HG03196 (cell line): ENCODE measurements around the gene STRA6.

Source experiments
- ATAC-seq: cut with Tn5 transposase; IDR thresholded peaks from one replicate; pipeline ENCODE4 v1.9.1; 2021; ENCODE audit not compliant: unreplicated experiment

STRA6 gene

DNA sequence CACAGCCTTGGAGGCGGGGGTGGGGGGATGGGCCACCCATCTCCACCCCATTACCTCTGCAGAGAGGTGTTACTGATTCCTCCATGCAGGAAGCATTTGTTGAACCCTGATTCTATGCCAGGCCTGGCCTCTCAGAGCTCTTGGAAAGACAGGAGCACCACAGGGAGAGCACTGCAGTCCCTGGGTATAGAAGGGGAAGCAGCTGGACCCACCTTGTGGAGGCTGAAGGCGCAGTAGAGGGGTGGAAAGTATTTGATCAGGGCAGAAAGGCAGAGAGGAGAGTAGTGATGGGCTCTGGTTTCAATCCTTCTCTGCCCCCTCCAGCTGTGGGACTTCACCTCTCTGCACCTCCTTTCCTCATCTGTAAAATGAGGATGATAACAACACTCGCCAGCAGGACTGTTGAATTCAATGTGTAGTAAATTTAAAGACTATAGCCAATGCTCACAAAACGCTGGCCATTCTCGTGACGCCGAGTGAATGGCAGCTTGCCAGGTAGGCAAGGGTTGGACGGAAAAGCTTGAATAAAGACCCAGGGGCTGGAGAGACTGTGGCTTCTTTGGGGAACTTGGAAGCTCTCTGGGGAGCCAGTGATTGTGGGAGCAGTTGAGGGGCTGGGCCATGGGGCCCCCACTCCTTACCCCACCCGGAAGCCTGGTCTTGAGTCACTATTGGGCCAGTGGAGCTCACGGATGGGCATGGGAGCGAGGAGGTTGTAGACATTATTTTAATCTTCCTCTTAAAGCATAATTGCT, 25.6 kb upstream of the STRA6 start:
- no peak for ATAC-seq

DNA sequence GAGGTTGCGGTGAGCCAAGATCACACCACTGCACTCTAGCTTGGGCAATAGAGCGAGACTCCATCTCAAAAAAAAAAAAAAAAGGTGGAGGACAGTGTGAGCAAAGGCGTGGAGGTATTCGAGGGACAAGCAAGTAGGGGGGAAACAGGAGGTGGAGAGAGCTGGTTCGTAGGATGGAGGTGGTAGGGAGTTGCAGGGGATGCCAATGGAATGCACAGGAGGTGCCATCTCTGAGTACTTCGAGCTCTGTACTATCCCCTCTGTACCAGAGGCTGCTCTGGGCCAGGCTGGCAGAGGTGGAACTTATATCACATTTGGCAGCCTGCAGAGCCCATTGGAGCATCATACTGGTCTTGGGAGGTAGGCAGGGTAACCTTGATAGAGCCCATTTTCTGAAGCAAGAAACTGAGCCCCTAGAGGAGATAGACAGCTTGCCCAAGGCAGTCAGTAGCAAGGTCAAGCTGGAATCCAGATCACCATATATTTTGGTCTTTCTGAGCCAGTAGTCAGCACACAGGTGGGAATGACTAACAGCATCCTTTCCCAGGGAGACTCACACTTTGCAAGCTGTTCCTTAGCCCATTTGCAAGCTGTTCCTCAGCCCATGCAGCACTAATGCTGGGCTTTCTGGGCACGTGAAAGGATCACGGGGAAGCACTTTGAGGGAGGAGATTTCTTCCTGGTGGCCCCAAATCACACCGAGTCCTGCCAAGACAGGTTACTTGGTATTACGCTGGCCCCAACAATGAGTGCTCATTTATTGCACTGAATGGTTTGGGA, 24.4 kb upstream of the STRA6 start:
- no peak for ATAC-seq

DNA sequence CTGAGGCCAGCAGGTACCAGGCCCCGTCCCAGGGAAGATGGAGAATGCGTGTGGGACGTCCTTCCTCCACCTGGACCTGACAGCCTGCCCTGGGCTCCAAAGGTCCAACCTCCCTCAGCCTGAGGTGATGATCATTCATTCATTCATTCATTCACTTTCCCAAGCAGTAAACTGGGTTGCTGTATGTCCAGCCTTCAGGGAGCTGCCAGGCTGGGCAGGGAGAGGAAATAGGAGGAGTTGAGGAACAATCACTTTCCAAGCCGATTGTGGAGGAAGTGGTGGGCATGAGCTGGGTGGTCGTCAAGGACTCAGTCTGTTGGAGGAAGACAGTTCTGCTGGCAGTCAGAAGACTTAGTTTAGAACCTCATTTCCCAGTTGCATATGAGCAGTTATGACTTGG, 23.3 kb upstream of the STRA6 start:
- no peak for ATAC-seq

DNA sequence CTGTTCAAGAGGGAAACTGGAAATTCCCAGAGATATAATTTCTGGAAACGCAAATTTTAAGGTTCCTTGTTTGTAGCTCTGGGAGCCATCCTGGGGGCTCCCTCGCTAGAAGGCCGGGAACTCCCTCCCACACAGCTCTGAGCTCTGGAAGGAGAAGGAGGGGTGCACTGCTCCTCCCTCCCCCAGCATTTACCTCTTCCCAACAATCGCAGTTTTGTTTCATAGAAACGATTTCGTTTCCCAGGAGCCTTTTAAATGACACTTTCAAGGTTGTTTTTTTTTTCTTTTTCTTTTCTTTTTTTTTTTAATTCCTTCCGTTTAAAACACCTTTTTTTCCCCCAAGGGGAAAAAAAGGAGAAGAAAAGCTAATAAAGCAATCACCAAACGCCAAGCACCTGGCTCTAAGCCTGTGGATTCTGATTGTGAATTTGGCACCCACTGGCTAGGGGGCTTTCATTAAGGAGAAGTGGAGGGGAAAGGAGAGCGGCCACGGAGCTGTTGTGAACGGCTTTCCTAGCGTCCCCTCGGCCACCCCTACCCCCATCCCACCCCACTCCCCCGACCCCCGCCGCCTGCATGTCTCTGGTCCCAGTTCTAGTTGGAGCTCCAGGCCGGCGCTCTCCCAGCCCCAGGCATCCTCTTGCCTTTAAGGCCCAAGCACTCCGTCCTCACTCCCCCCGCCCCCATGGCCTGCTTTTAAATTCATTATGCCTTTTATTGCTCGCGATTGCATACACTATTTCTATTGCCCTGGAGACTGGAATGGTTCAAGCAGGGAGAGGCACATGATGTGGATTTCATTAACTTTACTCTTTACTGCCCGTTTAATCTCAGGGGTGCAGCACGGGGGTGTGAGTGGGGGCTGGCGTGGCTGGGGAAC, 19.9 kb upstream of the STRA6 start:
- no peak for ATAC-seq

DNA sequence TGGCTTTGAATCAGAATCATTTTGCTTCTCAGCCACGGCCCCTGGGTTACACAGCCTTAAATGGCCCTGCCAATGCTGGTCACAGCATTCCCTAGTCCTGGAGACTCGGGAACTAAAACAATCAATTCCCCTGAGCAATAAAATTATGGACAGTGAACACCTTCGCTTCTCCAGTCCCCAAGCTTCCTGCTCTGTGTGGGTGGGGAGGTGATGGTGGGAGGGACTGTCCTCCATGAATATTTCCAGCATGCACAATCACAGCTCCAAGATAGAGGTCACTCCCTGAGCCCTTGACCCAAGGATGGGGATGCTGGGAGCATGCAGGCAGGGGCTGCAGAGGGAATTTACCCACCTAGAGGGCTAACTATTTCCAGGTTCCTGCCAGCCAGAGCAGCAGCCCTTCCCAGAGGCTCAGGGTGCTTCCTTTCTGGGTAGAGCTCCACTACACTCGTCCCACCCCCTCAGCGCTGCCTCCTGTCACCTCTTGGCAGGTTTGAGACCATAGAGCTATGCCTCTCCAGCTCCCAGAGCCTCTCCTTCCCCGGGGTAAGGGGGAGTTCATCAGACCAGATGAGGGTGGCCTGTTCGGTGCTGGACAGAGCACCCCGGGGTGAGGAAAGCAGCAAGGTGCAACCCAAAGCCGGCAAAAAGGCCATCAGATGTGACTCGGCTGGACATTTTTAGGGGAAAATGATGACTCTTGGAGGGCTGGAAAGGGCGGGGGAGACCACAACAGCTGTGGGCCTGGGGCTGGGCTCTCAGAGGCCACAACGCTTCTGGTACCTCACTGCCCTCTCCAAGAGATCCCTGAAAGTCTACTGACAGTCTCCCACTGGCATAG, 19.0 kb upstream of the STRA6 start:
- no peak for ATAC-seq

DNA sequence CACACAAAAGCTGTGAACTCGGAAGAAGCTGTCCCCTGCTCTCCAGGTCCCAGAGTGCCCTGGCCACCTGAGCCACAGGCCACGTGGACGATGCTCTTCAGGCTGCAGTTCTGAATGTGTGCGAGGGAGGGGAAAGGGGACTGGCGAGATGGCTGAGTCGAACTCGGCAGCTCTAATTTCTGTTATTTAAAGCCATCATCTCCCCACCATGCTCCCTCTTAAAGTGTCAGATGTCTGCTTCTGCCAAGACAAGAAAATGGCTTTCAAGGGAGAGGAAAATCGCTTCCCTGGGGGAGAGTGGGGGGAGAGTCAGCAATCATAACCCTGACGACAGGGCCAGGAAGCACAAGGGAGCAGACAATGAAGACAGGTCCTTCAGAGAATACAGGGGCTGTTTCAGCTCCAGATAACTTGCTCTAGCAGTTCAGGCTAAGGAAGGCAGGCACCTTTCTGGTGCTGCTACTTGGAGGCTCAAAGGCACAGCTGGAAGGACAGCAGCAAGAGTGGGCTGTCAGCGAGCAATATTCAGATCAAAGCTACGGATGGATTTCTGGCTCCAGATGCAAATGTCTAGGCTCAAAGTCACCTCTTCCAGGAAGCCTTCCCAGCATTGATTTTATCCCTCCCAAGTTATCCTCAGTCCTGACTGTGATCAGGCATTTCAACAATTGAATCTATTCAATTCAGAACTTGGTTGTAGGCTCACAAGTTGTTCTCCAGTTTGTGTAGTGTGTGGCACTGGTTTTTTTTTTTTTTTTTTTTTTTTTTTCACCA, 18.1 kb upstream of the STRA6 start:
- no peak for ATAC-seq

DNA sequence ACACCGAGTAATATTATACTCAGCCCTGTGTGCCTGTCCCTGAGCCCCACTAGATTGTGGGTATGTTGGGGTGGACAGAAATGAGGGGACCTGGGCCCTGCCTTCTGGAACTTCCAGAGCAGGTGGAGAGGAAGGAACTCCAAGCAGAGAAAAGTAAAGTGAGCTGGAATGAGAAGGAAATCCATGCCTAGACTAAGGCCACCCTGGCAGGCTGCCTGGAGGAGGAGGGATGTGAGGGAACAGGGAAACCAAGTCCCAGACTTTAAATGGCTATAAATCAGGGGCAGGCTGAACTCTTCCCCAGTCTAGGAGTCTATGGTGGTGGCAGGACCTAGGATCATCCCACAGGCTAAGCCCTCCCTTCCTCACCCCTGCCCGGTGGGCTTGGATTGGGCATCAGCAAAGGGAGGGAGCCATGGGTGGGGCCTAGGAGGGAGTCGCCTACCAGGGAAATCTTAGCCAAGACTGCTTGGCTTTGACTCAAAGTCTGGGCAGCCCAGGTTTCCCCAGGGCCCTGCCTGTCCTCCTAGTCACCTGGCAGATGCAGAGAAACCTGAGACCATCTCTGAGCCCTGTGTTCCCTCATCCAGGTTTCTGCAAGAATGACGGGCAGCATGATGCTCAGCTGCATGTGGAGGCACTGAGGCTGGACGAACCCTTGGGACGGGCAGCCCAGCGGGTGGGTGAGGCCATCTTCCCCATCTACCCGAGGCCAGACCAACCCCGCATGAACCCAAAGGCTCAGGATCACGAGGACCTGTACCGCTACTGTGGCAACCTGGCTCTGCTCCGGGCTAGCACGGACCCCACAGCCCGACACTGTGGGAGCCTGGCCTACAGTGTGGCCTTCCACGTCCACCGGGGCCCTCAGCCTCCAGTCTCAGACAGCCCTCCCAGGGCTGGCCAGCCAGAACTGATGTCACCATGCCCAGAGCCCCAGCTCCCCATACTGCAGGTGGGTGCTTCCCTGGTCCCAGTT, 15.6 kb upstream of the STRA6 start:
- no peak for ATAC-seq

DNA sequence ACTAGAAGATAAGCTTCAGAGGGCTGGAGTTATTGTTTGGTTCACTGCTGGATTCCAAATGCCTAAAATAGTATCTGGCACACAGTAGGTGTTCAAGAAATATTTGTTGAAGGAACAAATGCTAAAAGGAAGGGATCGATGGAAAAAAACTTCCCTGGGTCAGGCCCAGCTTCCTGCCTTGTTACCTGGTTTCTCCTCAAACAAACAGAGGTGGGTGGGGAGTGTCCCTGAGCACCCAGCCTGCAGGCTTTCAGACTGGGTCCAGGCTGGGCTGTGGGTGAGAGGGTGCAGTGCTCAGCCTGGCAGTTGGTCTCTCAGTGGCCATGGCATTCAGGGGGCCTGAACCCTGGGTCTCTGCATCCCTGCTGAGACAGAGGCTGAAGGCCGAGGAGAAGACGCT, 14.4 kb upstream of the STRA6 start:
- no peak for ATAC-seq

DNA sequence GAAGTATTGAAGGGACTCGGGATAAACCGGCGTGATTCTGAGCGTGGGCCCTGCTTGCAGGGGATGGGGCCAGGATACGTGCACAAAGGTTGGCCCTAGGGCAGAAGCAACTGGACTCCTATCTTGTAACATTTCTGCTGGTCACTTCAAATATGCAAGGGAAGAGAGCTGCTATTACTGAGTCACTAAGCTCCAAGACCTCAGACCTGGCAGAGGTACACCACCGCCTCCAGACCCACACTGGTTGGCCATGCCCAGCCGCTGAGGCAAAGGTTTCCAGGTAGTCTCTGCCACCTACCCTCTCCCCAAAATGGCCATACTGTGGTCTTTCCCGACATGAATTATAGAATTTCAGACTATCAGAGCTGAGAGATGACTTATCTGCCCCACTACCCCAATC, 13.4 kb upstream of the STRA6 start:
- ATAC-seq = no peak

DNA sequence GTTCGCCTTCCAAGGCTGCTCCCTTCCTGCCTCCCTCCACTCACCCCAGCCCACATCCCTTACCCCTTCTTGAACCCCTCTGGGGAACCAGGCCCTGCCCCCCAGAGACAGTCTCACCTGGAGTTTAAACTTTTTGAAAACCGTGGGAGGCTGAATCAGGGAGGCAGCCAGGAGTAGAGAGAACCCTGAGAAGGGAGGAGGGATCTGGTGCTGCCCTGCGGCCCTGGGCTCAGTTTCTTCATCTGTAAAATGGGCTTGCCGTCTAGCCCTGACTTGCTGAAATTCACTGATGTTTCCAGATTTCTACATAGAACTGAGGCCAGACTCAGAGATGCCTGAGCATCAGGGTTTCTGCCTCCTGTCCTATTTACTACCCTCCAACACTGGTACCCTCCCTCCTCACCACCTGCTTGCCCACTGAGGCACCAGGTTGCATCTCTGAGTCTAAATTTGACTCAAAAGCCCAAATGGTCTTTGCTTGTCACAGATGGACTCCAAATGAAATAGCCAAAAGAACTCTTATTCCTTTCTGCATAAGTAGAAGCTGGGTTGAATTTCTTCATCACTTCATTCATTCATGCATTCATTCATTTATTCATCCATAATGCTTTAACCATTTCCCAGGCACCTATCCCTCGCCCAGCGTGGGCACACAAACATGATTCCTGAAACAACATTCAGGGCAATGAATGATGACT, 11.9 kb upstream of the STRA6 start:
- no peak for ATAC-seq

DNA sequence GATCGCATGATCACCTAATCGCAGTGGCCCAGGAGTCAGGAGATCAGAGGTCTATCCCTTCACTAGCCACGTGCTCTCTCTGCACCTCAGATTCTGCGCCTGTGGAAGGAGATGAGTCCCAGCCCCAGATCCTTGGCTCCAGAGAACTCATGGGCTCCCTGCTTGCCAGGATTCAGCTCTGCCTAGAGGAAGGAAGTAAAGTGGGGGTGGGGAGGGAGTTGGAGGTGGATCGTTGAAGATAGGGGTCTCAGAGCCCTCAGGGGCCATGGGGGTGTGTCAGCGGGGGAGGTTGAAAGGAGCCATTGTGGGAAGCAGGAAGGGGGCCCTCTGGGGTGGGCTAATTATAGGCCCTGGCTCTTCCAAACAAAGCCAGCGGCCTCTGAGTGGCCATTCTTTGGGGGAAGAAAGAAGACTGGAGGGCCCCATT, 11.3 kb upstream of the STRA6 start:
- ATAC-seq = no peak

DNA sequence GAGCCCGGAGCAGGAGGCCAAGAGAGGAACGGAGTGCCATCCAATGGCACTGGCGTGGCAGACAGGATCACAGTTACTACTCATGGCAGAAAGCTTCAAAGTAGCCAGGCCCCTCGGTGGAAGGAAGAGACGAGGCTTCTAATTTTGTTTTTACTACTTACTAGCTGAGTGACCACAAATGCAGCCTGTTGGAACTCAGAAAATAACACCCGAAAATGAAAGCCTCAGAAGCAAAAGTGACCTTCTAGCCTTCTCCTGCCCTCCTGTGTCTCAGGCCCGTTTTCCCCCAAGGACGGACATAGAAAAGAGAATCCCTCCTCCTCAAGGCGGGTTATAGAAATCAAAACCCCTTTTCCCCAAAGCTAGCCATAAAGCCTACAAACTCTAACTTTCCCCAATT, 9.9 kb upstream of the STRA6 start:
- no peak for ATAC-seq

DNA sequence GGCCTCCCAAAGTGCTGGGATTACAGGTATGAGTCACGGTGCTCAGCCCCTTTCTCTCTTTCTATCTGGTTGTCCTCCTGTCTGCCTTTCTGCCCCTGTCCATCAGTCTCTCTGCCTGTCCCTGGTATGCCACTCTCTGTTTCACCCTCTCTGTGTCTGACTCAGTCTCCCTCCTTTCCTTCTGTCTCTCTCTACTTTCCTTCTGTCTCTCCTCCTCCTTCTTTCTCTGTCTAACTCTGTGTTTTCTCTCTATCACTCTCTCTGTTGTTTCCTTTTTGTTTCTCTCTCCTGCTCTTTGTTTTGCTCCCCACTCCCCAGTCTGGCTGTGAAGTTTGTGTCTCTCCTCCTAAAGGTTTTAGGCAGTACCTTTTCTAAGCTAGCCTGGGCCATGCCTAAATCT, 9.1 kb upstream of the STRA6 start:
- no peak for ATAC-seq

DNA sequence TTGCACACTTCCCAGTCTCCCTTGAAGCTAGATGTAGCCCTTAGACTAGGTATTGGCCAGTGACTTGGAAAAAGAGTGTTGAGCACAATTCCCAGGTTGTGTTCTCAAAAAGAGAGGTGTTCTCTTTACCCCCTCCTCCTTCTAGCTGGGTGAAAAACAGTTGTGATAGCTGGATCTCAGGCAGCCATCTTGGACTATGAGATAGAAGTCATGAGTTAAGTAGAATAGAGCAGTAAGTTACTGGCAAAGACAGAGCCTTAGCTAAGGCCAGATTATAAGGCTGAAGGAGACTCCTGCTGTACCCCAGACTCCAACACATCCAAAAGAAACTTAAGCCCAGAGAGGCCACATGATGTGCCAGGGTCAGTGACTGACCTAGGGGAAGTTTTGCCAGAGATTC, 8.1 kb upstream of the STRA6 start:
- ATAC-seq = no peak

DNA sequence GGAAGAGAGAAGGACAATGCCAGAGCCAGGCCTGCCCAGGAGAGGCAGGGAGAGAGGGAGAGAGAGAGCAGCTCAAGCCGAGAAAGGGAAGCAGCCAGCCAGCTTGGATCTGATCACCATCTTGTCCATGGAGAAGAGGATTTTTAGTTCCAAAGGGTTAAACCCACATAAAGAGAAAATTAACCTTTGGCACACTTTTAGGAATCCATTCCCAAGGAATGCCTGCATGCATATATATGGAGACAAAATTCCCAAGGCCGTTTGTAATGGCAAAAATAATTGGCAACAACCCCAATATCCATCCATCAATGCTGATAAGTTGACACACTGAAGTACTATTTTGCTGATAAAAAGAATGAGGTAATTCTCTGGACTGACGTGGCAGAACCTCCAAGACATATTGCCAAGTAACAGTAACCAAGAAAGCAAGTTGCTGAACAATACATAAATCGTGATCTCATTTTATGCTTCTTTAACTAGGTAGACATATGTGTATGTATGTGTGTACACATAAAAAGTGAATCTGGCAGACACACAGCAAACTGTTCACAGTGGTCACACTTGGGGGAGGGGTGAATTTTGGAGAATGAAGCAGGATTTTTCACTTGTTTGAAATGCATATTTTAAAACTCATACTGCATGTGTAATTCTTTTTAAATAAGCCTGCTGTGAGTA, 7.5 kb upstream of the STRA6 start:
- ATAC-seq = no peak

DNA sequence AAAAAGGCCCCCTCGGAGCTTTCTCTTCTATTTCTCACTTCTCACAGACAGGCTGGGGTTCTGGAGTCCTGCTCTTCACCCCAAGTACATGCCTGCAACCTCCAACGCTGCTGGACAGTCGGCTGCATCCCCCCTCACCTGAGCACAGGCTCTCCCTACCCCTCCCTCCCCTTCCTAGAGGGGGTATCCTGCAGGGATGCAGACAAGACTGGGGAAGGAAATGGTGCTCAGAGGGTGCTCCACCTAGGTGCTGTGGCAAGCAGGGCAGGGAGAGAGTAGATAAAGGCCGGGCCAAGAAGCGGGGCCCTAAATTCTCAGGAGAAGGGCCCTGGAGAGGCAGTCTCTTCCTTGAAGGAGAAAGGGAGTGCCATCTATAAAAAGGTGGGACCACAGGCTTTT, 7.0 kb upstream of the STRA6 start:
- ATAC-seq = no peak

DNA sequence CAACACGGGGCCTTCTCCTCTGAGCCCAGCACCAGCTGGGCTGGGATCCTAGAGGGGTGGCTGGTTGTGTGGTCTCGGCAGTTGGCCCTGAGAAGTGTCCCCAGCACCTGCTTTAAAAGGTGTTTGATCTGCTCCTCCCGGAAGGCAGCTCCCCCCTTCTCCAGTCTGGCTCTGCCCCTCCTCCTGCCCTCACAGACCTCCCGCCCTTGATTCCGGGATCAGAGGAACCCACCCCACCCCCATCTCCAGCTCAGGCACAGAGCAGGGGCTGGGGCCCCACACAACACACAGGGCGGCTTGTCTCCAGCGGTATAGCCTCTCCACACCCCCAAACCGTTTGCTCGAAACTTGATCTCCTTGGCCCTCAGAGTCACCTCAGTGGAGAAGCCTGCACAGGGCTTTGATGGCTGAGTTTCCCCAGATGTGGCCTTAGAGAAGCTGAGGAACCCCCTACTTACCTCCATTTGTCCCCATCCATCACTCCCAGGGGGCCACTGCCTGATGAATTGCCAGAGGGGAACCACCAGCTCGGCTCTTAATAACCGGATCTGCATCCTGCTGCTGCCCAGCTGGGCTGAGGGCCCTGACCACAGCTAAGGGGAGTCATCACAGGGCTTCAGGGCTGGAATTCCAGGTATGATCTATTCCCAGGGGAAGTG, 6.4 kb upstream of the STRA6 start:
- ATAC-seq = no peak
